ENCODE data around the gene PABPC4L.
"Not testable (repeated sequence)": the region's sequence is repeated elsewhere in the genome, so short reads cannot be mapped to it uniquely, and the experiment has no call there.

The PABPC4L gene

DNA sequence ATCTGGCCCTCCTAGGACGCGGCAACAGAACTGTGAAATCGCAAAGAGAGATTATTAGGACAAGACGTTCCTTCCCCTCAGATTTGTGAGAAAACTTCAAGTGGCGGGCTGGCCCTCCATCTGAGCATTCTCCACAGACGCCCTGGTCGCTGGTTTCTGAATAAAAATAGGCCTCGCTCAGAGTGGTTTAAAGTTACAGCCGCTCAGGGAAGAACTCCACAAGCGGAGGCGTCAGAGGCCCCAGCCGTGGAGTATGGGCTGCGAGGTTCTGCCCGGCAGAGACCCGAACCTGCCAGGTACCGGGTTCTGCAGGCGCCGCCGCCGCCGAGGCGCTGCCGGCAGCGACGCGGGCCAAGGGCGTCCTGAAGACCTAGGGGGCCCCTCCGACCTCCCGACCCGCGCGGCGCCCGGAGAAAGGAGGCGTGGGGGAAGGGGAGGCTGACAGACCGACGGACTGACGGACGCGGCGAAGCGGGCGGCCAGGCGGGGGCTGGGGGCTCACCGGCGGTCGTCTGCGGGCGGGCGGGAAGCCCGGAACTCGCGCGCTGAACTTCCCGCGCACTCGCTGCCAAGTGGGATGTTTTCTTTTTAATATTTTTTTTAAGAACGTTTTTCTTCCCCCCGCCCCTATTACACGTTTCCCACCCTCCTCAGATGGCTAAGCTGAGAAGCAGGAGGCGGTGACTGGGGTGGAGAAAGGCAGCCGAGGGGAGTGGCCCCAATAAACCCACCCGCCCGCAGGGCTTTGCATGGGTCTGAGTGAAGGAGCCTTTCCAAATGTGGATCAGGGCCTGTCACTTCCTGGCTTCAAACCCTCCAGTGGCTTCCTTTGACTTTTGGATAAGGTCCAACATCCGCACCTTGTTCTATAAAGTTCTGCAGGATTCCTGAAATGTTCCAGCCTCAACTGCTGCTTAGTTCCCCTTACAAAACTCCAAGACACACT is at the start of gene PABPC4L:
TSS of gene PABPC4L (minus strand) at position 574 of the 946 bp plus-strand sequence. CDS start 770 bp downstream, outside the sequence.
- DNase-seq (ENCODE audit: low read depth in 3 of 3, low spot score in 1 of 3) = no peak

GRCh38 chr4:134251322-134251721 is 49.7 kb upstream of the PABPC4L start:
- DNase-seq (ENCODE audit: low read depth in 3 of 3, low spot score in 1 of 3) = no peak

DNA sequence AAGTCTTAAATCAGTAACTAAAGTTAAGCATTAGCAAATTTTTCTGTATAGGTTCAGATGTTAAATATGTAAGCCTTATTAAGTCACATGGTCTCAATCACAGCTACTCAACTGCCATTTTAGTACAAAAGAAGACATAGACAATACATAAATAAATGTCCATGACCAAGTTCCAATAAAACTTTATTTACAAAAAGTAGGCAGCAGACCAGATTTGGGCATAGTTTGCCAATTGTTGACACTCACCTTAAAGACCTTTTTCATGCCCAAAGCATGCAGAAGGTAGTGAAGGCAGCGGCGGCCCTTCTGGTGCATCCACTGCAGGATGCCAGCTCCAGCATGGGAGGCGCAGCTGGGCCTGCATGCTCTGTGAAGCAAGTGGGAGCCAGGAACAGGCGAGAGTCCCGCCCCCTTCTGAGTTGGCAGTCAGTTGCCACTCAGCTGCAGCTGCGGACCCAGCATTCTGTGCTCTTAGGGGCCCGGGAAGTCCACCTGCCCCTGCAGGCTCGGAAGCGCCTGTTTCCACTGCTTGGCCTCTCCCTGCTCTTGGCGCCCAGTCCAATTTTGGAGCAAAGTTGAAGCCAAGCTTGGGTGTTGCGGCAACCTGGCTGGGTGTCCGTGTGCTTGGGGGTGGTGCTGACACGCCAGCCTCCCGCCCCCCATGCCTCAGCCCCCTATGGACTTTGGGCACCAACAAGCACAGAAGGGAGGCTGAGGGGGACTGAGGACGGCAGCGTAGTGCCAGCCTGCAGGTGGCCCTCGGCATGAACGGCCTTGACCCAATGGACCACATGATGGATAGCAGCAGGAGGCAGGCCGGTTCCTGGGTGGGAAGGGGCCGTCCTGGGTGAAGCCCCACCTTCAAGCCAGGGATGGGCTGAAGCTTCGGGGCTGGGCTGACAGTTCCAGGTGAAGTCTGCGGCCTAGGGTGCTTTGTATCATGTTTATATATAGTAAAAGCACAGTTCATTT is 42.4 kb upstream of the PABPC4L start:
- DNase-seq (ENCODE audit: low read depth in 3 of 3, low spot score in 1 of 3) = no peak

- no peak for DNase-seq (ENCODE audit: low read depth in 3 of 3, low spot score in 1 of 3)
Observed at GRCh38 chr4:134219043-134219442, 17.5 kb upstream of the PABPC4L start.

GRCh38 chr4:134216411-134216810 is 14.8 kb upstream of the PABPC4L start:
- DNase-seq (ENCODE audit: low read depth in 3 of 3, low spot score in 1 of 3) = no peak

DNA sequence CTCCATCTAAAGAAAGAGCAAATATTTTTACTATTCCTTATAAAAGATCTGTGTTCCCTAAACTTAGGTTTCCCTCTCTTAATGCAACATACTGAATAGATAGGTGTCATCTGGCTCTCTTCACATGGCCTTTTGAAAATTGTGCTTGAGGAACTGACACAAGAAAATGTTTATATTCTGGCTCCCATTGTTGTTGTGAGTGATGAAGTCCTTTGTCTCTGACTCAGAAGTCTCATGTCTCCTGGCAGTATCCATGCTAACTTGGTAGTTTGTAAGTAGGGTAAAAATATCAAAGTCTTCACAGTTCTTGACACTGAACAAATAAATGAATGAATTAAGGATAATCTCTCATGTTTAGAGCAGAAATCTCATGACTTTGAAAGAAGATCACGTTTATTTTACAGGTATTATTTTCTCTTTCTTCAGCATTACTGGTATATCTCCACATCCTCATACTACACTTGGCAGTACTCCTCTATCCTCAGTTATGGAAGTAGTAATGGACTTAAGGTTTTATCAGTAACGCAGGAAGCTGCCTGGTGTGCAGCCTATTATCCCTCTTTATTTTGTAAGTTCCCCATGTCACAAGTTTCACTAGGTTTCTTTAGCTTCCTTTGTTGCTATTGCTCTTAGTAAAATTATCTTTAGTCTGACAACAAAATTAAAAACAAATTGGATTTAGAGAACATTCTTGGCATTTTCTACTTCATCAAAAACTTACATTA is 14.2 kb upstream of the PABPC4L start:
- no peak for DNase-seq (ENCODE audit: low read depth in 3 of 3, low spot score in 1 of 3)

DNA sequence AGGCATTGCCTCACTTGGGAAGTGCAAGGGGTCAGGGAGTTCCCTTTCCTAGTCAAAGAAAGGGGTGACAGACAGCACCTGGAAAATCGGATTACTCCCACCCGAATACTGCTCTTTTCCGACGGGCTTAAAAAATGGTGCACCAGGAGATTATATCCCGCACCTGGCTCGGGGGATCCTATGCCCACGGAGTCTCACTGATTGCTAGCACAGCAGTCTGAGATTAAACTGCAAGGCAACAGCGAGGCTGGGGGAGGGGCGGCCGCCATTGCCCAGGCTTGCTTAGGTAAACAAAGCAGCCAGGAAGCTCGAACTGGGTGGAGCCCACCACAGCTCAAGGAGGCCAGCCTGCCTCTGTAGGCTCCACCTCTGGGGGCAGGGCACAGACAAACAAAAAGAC is 6.4 kb upstream of the PABPC4L start:
- DNase-seq (ENCODE audit: low read depth in 3 of 3, low spot score in 1 of 3) = not testable (repeated sequence)

- no peak for DNase-seq (ENCODE audit: low read depth in 3 of 3, low spot score in 1 of 3)
Observed at GRCh38 chr4:134202166-134202956, 772 bp upstream of the PABPC4L start.

DNA sequence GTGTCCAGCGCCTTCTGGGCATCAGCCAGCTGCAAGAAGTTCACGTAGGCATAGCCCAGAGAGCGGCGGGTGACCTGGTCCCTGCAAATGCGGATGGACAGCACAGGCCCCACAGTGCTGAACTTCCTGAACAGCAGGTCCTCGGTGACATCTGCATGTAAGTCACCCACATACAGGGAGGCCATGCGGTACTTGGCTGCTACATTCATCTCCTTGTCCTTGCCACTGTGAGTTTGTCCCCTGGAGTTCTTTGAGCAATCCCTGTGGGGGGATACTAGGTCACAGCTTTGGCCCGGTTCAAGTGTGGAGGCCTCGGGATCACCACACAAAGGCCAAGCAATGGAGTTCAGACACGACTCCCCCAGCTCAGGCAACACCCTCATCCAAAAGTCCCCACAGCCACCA is 776 bp downstream of the PABPC4L start:
- DNase-seq (ENCODE audit: low read depth in 3 of 3, low spot score in 1 of 3) = no peak

DNA sequence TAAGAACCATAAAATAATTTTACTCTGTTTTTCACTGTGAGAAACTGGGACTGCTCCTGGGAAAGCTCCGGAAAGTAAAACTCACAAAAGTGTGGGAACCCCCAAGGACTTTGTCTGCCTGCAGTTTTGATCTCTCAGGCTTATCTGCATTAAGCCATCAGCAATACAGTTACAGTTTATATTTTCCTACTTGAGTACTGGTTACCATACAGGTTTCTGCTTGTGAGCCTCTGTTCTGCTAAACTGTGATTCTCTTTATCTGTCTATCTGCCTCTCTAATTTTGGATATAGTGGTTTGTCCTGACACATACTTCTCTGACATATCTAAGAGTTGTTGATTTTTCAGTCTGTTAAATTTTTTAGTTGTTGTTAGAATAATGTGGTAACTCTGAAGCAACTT is 11.6 kb downstream of the PABPC4L start:
- DNase-seq (ENCODE audit: low read depth in 3 of 3, low spot score in 1 of 3) = no peak

GRCh38 chr4:134189480-134189879 is 12.1 kb downstream of the PABPC4L start:
- no peak for DNase-seq (ENCODE audit: low read depth in 3 of 3, low spot score in 1 of 3)

DNA sequence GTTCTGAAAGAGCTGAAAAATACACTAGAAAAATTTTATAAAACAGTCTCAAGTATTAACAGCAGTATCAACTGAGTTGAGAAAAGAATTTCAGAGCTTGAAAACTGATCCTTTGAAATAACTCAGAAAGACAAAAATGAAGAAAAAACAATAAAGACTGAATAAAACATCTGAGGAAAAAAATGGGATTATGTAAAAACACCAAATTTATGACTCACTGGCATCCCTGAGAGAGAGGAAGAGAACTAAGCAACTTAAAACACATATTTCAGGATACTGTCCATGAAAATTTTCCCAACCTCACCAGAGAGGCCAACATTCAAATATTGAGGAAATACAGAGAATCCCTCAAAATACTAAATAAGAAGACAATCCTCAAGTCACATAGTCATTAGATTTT is 22.9 kb downstream of the PABPC4L start:
- no peak for DNase-seq (ENCODE audit: low read depth in 3 of 3, low spot score in 1 of 3)

DNA sequence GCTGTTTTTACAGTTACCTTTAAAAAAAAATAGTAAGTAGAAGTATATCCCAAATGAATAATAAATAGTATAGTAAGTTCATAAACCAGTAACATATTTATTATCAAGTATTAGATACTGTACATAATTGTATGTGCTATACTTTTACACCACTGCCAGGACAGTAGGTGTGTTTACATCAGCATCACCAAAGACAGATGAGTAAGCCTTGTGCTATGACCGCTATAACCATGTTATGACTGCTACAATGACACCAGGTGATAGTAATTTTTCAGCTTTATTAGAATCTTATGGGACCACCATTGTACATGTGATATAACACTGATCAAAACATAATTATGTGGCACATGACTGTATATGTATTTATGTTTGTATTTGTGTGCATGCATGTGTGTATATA is 27.3 kb downstream of the PABPC4L start:
- DNase-seq (ENCODE audit: low read depth in 3 of 3, low spot score in 1 of 3) = no peak

DNA sequence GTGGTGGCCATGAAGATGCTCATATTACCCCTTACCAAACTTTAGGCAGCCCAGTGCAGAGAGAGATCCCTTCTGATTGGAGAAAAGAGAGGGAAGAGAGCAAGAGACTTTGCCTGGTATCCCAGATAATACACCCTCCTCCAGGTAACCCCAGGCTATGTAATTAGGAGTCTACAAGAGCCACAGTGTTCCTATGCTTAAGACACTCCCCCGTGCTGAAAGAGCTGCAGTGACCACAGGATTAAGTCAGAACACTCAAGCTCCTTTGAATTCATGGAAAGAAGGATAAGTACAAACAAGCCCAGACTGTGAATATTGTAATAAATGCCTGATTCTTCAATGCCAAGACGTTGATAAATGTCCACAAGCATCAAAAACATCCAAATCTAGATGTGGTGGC is 41.4 kb downstream of the PABPC4L start:
- DNase-seq (ENCODE audit: low read depth in 3 of 3, low spot score in 1 of 3) = no peak

DNA sequence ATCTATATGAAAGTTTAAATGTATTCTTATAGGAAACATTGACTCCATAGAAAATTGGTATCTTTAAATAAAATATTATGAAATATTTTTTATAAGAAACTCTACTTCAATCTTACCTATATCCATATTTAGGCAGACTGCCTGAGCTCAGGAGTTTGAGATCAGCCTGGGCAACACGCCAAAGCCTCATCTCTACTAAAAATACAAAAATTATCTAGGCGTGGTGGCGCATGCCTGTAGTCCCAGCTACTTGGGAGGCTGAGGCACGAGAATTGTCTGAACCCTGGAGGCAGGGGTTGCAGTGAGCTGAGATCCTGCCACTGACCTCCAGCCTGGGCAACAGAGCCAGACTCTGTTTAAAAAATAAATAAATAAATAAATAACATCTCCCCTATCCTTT is 47.5 kb downstream of the PABPC4L start:
- DNase-seq (ENCODE audit: low read depth in 3 of 3, low spot score in 1 of 3) = no peak

GRCh38 chr4:134147941-134148340 is 53.6 kb downstream of the PABPC4L start:
- DNase-seq (ENCODE audit: low read depth in 3 of 3, low spot score in 1 of 3) = no peak

Measured in stimulated activated CD4-positive, alpha-beta T cell treated with anti-CD3 and anti-CD28 coated beads, TNF-alpha, amount 100 ng/mL, for 1 hour (primary cell).